Lower leg skin (tissue), 3 donors: ENCODE measurements around the gene SPATA33.

Source experiments
- POLR2A ChIP-seq, 2 donors: fragments of 450-650 bp; IDR thresholded peaks; one replicate each; pipeline ENCODE4 v1.6.1; 2016 to 2017; ENCODE audit warnings: antibody characterized with exemption in 2 of 2, mild to moderate bottlenecking in 1 of 2, moderate library complexity in 1 of 2
- TF ChIP-seq, protein P1 (sequence below), 3 donors: fragments of 450-650 bp; IDR thresholded peaks; one replicate each; pipeline ENCODE4 v1.5.1; 2016; ENCODE audit warnings: antibody characterized with exemption in 3 of 3, mild to moderate bottlenecking in 3 of 3, moderate library complexity in 2 of 3

DNA sequence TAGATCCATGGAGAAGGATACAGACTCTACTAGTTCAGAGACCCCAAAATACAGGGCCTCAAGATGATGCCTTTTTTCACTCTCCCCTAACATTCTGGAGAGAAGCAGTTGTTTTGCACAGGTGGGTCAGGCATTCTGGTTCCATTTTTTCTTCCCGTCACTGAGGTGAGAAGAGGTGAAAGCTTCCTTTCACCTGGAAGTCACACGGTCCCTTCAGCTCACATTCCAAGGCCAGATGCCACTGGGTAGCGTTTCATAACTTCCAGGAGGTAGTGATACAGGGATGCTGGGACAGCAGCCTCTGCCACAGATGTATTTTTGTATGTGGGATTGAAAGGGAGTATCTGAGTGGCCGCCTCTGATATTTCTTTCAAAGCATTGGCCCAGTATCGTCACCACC, 30.8 kb downstream of the SPATA33 start:
- TF ChIP-seq, protein P1, sequence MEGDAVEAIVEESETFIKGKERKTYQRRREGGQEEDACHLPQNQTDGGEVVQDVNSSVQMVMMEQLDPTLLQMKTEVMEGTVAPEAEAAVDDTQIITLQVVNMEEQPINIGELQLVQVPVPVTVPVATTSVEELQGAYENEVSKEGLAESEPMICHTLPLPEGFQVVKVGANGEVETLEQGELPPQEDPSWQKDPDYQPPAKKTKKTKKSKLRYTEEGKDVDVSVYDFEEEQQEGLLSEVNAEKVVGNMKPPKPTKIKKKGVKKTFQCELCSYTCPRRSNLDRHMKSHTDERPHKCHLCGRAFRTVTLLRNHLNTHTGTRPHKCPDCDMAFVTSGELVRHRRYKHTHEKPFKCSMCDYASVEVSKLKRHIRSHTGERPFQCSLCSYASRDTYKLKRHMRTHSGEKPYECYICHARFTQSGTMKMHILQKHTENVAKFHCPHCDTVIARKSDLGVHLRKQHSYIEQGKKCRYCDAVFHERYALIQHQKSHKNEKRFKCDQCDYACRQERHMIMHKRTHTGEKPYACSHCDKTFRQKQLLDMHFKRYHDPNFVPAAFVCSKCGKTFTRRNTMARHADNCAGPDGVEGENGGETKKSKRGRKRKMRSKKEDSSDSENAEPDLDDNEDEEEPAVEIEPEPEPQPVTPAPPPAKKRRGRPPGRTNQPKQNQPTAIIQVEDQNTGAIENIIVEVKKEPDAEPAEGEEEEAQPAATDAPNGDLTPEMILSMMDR (IDR thresholded peaks at IDR 0.05), result no peak
- no peak for TF ChIP-seq POLR2A (IDR thresholded peaks at IDR 0.05)
